PC-3 (cell line): Measurements from ENCODE around the gene FRK. TPM values are rescaled to one million over a fixed set of nuclear protein-coding genes. Genes with fewer than 3 reads are reported as not detected.

Source experiments
- ATAC-seq: fragments of 200-7000 bp; cut with Tn5 transposase; 2 replicates; pipeline ENCODE4 v1.9.1; 2020; ENCODE audit warnings: mild to moderate bottlenecking, moderate library complexity
- BruUV-seq: library from RNA; stranded (reverse); fragments of 400-500 nt; replicated peaks from 2 replicates; lab custom pipeline; 2021; lab: Mats Ljungman, UMichigan
- CTCF ChIA-PET: fragments of 300-600 bp; sonication (Branson Sonifier 250); formaldehyde crosslinking; loops from one replicate; lab custom pipeline; 2022; ENCODE audit warnings: antibody characterized with exemption; lab: Charles Lee
- POLR2A ChIA-PET: fragments of 300-600 bp; sonication (Branson Sonifier 250); formaldehyde crosslinking; loops from one replicate; lab custom pipeline; 2022; ENCODE audit warnings: antibody characterized with exemption; ENCODE audit not compliant: unreplicated experiment; lab: Charles Lee
- DNase-seq: peaks from one replicate; pipeline ENCODE4 v3.0.0-alpha.2; 2015
- H2AFZ ChIP-seq: fragments of 300-600 bp; sonication (generic); 2 replicates; pipeline ENCODE4 v1.6.0; 2016; ENCODE audit warnings: antibody characterized with exemption, low read length
- H3F3A ChIP-seq: fragments of 300-600 bp; sonication (generic); one replicate; pipeline ENCODE4 v1.6.0; 2017; ENCODE audit warnings: antibody characterized with exemption, low read length, control low read depth, mild to moderate bottlenecking; ENCODE audit not compliant: unreplicated experiment
- H3K27ac ChIP-seq: fragments of 300-600 bp; sonication (generic); 2 replicates; pipeline ENCODE4 v1.5.1; 2016; ENCODE audit warnings: mild to moderate bottlenecking, low read length
- H3K27me3 ChIP-seq: fragments of 300-600 bp; sonication (generic); 2 replicates; pipeline ENCODE4 v1.6.1; 2016; ENCODE audit warnings: low read length, mixed read lengths
- H3K36me3 ChIP-seq: fragments of 300-600 bp; sonication (generic); 2 replicates; pipeline ENCODE4 v1.6.1; 2016; ENCODE audit warnings: low read depth, mixed run types, low read length, mixed read lengths
- H3K4me1 ChIP-seq: fragments of 300-600 bp; sonication (generic); 2 replicates; pipeline ENCODE4 v1.5.1; 2016; ENCODE audit warnings: low read length; ENCODE audit not compliant: insufficient read depth
- H3K4me2 ChIP-seq: fragments of 300-600 bp; sonication (generic); 2 replicates; pipeline ENCODE4 v1.6.0; 2016; ENCODE audit warnings: low read length
- H3K4me3 ChIP-seq: fragments of 300-600 bp; sonication (generic); 2 replicates; pipeline ENCODE4 v1.5.1; 2016; ENCODE audit warnings: mild to moderate bottlenecking, low read length, mixed read lengths
- H3K79me2 ChIP-seq: fragments of 300-600 bp; sonication (generic); 2 replicates; pipeline ENCODE4 v1.6.1; 2017; ENCODE audit warnings: low read length, mixed read lengths
- H3K9ac ChIP-seq: fragments of 300-600 bp; sonication (generic); 2 replicates; pipeline ENCODE4 v1.6.0; 2016; ENCODE audit warnings: mild to moderate bottlenecking, low read length
- H3K9me2 ChIP-seq: fragments of 300-600 bp; sonication (generic); replicated peaks from 2 replicates; pipeline ENCODE4 v1.6.1; 2016; ENCODE audit warnings: mixed run types, low read length, mixed read lengths
- H3K9me3 ChIP-seq: fragments of 300-600 bp; sonication (generic); 2 replicates; pipeline ENCODE4 v1.6.1; 2016; ENCODE audit warnings: low read length, mixed read lengths
- H4K20me1 ChIP-seq: fragments of 300-600 bp; sonication (generic); 2 replicates; pipeline ENCODE4 v1.6.1; 2016; ENCODE audit warnings: low read length, mixed read lengths
- EZH2 ChIP-seq: fragments of 300-600 bp; sonication (generic); IDR thresholded peaks from one replicate; pipeline ENCODE4 v1.6.1; 2017; ENCODE audit warnings: antibody characterized with exemption, mild to moderate bottlenecking, low read length; ENCODE audit not compliant: unreplicated experiment
- EZH2phosphoT487 ChIP-seq: fragments of 300-600 bp; sonication (generic); IDR thresholded peaks from 2 replicates; pipeline ENCODE4 v1.6.1; 2018; ENCODE audit warnings: mild to moderate bottlenecking, antibody characterized with exemption, low read length, borderline replicate concordance
- intact Hi-C: fragments of 100-400 bp; cut with micrococcal nuclease; formaldehyde crosslinking; loops from 2 replicates; pipeline ENCODE4 v1.9.0; 2023
- total RNA-seq: library from RNA; depleted of rRNA; stranded (reverse); fragments of >200 nt; gene quantifications from 2 replicates; pipeline ENCODE4 v1.2.3, GENCODE V29; 2014
- TF ChIP-seq, protein P1 (sequence below): fragments of 300-600 bp; sonication (generic); conservative IDR thresholded peaks from 2 replicates; pipeline ENCODE4 v1.5.1; 2017; ENCODE audit warnings: antibody characterized with exemption, low read depth, mild to moderate bottlenecking, low read length

Gene FRK
- total RNA-seq, 1 experiment from 2014 or later: 0.66 TPM

DNA sequence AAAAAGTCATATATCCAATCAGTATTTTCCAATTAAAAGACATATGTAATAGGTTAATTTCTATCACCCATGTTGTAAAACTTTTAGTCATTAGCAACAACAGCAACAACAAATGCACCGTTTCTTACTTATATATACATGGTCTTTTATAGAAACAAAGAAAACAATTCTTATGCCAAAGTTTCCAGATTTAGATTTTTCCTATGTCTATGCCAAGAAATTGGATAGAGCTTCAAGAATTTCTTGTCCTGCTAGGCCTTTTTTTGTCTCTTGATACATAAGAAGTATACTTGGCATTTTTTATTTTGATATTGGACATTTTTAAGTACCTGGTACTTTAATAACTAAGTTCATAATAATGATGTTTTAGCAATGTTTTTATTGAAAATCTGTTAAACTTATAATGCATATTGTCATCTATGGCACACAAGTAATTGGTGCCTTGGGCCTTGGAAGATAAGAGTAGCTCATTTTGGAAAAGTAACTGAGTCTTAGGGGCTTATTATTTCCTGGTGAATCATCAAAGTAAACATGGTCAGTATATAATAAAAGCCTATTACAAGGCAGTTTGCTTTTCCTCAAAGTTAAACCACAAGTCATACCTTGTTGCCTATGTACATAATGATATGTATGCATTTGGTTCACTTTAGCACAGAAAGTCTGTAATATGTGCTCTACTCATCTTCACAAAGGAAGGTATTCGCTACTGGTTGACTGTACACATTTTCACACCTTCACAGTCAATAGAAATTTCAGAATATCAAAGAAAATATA is 10.1 kb upstream of the FRK start:
- H3K9ac ChIP-seq: no peak overlapping the region
- H3K9me2 ChIP-seq: no peaks in the 10 kb centered on the region
- no peaks in the 10 kb centered on the region for H3K79me2 ChIP-seq
- no peaks in the 10 kb centered on the region for H3K36me3 ChIP-seq
- intact Hi-C loops: loop anchor here (5.0 kb wide), 1 partner anchor 44 kb away; no protein-coding TSS in a partner anchor
- H3K27me3 ChIP-seq: no peaks in the 10 kb centered on the region
- H2AFZ ChIP-seq: no peak overlapping the region
- peak overlapping the region; percentile 42 for H3K4me2 ChIP-seq
- no peaks in the 10 kb centered on the region for H4K20me1 ChIP-seq
- no peaks in the 10 kb centered on the region for H3F3A ChIP-seq
- no peak overlapping the region for H3K4me3 ChIP-seq
- ATAC-seq: peak; percentile 91
- ChIA-PET POLR2A (interaction anchor here (0.5 to 1.5 kb wide), 2 partner anchors 10 to 98 kb away, joined by 4 to 6 read pairs; partner anchors contain the start of gene FRK), CTCF (interaction anchor here (1.0 kb wide), 1 partner anchor 10 kb away, joined by 3 read pairs; the partner anchor contains the start of gene FRK)
- TF ChIP-seq EZH2phosphoT487 (no peak), EZH2 (no peak)
- TF ChIP-seq, protein P1, sequence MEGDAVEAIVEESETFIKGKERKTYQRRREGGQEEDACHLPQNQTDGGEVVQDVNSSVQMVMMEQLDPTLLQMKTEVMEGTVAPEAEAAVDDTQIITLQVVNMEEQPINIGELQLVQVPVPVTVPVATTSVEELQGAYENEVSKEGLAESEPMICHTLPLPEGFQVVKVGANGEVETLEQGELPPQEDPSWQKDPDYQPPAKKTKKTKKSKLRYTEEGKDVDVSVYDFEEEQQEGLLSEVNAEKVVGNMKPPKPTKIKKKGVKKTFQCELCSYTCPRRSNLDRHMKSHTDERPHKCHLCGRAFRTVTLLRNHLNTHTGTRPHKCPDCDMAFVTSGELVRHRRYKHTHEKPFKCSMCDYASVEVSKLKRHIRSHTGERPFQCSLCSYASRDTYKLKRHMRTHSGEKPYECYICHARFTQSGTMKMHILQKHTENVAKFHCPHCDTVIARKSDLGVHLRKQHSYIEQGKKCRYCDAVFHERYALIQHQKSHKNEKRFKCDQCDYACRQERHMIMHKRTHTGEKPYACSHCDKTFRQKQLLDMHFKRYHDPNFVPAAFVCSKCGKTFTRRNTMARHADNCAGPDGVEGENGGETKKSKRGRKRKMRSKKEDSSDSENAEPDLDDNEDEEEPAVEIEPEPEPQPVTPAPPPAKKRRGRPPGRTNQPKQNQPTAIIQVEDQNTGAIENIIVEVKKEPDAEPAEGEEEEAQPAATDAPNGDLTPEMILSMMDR: no peak
- peaks cover 45% of the 10 kb centered on the region for H3K4me1 ChIP-seq
- H3K9me3 ChIP-seq: no peaks in the 10 kb centered on the region
- H3K27ac ChIP-seq: peak overlapping the region; percentile 41
- no TSS peak for BruUV-seq
- peak; percentile 84 for DNase-seq

DNA sequence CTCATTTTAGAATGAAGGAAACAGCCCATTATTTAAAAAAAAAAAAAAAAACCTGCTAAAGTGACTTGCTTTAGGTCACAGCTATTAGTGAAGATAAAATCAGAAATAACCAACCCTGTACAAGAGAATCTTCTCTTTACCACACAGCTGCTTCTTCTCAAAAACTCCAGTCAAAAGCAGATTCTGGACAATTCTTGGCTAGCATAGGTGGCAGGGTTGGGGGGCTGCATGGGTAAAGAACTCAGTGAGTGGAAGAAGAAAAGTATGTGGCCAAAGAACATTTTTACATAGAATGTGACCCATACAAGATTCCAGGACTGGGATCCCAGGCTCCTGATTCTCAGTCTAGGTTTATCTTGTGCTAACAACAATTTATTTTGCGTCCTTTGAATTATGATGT is 9.4 kb upstream of the FRK start:
- ChIA-PET CTCF (no interaction called here), POLR2A (no interaction called here)
- Histone ChIP-seq H3K4me2 (peak overlapping the region; percentile 30), H3K79me2 (no peaks in the 10 kb centered on the region), H3K4me1 (peaks cover 45% of the 10 kb centered on the region), H3K9ac (no peak overlapping the region), H4K20me1 (no peaks in the 10 kb centered on the region), H3K4me3 (no peak overlapping the region), H3K27me3 (no peaks in the 10 kb centered on the region), H3K9me3 (no peaks in the 10 kb centered on the region), H2AFZ (no peak overlapping the region), H3F3A (no peaks in the 10 kb centered on the region), H3K36me3 (no peaks in the 10 kb centered on the region), H3K9me2 (no peaks in the 10 kb centered on the region), H3K27ac (peak overlapping the region; percentile 28; the same call in 1 of the 2 replicates)
- no peak for ATAC-seq
- DNase-seq: no peak
- no TSS peak for BruUV-seq
- TF ChIP-seq, protein P1: no peak
- no peak for TF ChIP-seq EZH2phosphoT487
- TF ChIP-seq EZH2: no peak
- intact Hi-C loops: loop anchor here (5.0 kb wide), 1 partner anchor 43 kb away; no protein-coding TSS in a partner anchor

DNA sequence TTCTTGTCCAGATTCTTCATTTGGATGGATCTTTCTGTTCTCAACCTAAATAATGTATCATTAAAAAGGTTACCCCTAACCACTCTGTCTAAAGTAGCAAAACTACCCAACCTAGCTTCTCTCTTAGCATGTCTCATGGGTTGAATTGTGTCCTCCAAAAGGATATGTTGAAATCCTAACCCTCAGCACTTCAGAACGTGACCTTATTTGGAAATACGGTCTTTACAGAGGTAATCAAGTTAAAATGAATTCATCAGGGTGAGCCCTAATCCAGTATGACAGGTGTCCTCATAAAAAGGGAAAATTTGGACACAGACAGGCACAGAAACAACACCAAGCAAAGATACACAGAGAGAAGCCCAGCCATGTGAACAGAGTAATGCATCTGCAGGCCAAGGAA is 6.1 kb upstream of the FRK start:
- Histone ChIP-seq H3K9me2 (no peaks in the 10 kb centered on the region), H3K4me1 (peaks cover 21% of the 10 kb centered on the region), H3K4me2 (no peak overlapping the region), H4K20me1 (no peaks in the 10 kb centered on the region), H3F3A (no peaks in the 10 kb centered on the region), H3K9ac (no peak overlapping the region), H3K27me3 (no peaks in the 10 kb centered on the region), H3K27ac (no peak overlapping the region), H3K4me3 (no peak overlapping the region), H3K79me2 (no peaks in the 10 kb centered on the region), H3K36me3 (no peaks in the 10 kb centered on the region), H2AFZ (no peak overlapping the region), H3K9me3 (no peaks in the 10 kb centered on the region)
- TF ChIP-seq EZH2phosphoT487: no peak
- TF ChIP-seq EZH2: no peak
- TF ChIP-seq, protein P1: no peak
- no TSS peak for BruUV-seq
- intact Hi-C loops: no loop called here
- ChIA-PET CTCF (no interaction called here), POLR2A (no interaction called here)
- ATAC-seq (no peak), DNase-seq (no peak)
